HG02759 (cell line): ENCODE measurements around the gene ARL4C.
"Not testable (repeated sequence)": the region's sequence is repeated elsewhere in the genome, so short reads cannot be mapped to it uniquely, and the experiment has no call there.

Experiments used
- ATAC-seq: cut with Tn5 transposase; IDR thresholded peaks from one replicate; pipeline ENCODE4 v1.9.1; 2021; ENCODE audit warnings: mild to moderate bottlenecking, moderate library complexity; ENCODE audit not compliant: unreplicated experiment

The ARL4C gene

DNA sequence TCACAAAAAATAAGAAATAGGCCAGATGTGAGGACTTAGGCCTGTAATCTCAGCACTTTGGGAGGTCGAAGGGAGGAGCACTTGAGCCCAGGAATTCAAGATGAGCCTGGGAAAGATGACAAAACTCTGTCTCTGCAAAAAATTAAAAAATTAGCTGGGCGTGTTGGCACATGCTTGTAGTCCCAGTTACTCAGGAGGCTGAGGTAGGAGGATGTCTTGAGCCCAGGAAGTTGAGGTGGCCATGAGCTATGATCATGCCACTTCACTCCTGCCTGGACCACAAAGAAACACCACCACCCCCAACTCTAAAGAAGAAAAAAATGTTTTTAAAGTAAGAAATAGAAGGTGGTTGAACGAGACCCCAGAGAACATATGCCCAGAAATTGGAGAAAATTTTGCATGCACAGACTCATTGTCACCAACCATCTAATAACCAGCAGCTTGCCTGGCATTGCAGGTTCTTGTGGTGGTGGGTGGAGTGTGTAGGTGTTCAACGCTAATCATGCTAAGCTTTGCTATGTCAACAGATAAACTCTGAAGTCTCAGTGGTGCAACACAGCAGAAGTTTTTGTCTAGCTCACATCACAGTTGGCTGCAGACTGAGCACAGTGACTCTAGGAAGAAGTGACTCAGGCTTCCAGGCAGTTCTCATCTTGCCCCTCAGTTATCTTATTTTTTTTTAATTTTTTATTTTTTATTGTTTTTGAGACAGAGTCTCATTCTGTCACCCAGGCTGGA, 18.6 kb downstream of the ARL4C start:
- no peak for ATAC-seq

DNA sequence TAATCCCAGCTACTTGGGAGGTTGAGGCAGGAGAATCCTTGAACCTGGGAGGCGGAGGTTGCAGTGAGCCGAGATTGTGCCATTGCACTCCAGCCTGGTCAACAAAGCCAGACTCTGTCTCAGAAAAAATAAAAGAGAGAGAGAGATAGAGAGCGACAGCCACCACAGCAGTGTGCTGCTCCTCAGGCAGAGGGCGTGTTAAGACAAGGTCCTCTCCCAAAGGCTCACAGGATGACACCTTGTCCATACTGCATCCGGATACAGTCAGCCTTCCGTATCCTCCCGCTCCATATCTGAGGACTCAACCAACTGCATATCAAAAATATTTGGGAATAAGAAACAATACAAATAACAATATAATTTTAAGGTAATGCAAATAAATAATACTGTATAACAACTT, 20.1 kb downstream of the ARL4C start:
- no peak for ATAC-seq

DNA sequence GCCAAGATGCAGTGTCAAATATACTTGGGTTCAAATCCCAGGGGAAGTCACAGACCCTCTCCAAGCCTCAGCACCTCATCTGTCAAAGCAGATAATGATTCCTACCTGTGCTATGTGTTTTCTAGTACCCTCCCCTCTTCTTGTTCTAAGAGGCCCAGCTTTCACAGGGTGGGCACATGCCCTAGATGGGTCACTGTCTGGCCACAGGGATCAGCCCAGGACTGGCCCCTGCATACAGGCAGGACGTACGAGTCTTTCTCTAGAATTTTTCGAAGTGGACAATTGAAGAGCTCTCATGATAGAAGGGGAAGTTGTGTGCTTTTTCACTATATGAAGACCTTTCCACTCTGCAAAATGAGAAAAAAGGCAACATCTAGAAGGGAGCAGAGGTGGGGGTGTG, 22.2 kb downstream of the ARL4C start:
- ATAC-seq = no peak

DNA sequence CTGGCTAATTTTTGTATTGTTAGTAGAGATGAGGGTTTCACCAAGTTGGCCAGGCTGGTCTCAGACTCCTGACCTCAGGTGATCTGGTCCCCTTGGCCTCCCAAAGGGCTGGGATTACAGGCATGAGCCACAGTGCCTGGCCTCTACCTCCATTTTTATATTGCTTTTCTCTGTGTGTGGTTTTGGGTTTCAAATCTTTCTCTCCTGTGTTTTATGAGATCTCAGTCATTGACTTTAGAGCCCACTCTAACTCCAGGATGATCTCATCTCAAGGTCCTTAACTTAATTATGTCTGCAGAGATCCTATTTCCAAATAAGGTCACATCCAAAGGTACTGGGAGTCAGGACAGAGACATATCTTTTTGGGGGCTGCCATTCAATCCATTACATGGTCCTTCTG, 24.7 kb downstream of the ARL4C start:
- ATAC-seq = no peak

DNA sequence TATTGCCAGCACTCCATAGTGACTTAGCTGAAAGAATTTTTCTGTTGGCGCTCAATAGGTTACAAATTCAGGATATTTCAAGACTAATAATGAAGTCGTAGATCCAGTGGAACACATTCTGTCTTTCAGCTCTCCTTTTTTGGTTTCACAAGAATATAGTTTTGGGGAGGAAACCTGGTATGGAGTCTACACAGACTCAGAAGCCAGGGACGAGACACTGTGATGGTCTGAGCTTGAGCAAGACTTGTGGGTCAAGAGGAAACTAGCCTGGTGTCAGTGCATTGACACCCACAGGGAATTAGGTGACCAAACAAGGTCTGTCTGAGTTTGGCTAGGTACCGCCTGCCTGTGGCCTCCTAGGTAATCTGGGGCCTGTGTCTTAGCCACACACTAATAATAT, 26.9 kb downstream of the ARL4C start:
- ATAC-seq = peak; percentile 67

DNA sequence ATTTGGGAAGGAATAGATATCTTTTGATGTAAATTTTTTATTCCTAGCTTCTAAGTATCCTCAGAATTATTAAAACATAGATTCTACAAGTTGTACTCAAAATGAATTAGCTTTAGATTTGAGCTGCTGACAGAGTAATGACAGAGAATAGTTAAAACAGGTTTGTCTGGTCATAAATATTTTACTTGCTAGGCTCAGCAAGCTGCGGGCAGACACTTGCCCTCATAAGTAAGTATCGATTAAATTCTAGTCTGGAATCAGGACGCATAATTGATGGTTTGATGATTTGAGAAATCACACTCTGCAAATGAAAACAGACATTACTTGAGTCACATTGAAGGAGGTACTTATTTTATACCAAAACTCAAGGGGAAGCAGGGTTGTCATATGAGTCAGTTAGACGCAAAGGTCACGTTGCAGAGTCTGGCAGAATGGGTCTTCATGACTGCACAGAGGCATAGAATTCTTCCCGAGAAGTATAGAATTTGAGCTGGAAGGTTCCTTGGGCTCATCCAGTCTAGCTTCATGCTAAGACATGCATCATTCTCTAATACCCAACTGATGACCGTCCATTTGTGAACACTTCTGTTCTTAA, 27.5 kb downstream of the ARL4C start:
- peak; percentile 37 for ATAC-seq

DNA sequence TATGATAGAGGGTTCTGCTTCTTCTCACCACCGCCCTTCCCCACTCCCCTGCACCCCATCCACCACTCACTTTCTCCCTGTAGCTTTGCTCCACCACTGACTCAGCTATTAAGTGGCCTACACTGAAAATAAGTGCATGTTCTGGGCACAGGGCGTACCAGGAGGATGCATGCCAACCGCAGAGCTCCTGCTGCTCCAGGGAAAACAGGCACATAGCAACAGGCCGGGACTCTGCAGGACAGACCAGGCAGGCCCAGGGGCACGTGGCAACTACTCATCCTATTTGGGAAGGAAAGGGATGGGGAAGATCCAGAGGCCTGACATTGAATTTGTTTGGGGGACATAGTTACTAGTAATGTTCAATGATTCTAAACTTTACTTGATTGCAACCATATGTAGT, 28.4 kb downstream of the ARL4C start:
- ATAC-seq = no peak

DNA sequence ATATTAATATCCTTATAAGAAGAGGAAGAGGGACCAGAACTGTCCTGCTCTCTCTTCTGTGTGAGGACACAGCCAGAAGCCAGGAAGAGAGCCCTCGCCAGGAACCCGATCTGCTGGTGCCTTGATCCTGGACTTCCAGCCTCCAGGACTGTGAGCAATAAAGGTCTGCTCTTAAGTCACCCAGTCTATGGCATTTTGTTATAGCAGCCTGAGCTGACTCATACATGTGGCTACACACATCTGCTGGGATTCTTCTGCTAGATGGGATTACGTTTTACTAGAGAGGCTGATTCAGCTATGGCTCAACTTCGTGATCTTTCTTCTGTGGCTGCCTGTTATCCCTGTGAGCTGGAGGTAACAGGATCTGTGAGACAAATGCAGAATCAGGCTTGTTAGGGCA, 29.6 kb downstream of the ARL4C start:
- ATAC-seq = no peak

DNA sequence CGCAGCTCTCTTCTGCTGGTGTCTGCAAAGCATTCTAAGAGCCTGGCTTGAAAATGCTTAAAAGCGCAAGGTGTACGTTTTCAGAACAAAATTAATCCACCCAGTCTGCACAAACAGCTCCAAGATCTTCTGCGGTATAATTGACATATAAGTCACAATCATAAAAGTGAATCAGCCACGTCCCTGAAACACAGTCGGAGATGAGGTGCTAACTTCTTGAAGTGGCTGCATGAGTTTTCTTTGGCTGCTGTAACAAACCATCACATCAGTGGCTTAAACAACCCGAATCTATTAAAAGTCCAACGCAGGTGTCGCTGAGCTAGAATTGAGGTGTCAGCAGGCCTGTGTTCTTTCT, 32.6 kb downstream of the ARL4C start:
- ATAC-seq = no peak

DNA sequence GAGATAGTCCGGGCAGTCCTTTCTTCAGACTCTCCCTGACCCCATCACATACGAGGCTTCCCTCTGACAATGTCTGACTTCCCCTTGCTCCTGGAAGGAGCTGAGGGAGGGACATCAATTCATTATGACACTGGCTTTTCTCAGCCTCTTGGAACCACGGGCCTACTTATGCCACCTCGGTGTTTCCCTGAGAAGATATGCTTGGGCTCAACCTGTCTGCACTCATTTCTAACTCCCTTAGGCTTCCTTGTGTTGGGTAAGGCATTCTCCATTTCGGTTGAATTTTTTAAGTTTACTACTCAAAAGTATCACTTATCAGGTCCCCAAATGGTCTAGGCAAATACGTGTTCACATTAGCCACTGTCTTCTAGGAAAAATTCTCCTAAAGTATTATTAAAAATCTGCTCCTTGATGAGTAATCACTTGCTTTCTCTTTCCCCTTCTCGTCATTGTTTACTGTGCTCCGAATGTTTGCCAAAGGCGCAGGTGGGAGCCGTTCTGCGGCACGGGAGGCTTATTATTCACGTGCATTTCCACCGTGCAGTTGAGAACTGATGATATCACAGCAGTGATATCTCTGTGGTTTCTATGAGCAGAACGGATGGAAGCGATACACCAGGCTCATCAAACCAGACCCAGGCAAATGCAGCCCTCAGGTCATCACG, 33.1 kb downstream of the ARL4C start:
- no peak for ATAC-seq

DNA sequence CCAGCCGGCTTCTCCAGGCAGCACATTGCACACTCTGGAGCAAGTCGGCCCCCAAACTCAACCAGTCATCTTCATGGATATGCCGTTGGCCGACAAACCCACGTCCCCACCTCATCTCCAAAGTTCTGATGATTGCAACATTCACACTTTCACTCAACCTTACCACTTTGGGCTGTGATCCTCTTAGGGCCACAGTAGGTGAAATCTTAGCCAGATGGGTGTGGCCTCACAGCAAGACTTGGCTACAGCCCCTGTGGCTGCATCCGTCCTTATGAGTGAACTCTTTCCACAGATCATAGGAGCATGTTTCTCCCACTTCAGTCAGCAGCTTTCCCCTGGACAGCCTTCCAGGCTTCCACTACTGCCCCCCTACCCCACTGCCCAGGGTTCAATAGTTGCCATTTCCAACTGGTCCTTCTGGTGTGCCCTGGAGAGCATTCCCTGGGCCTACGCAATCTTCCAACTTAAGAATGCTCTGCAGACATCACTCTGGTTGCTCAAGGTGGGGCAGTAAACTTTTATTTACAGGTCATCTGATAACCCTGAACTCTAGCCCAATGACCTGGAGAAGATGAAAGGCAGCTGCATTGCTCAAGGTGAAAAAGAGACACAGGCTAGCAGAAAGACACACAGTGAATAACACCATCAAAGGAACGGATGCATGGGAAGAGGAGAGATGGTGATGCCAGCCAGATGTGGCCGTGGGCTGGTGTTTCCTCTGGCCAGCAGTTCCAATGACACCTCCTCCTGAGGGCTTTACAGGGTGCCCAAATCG, 34.5 kb downstream of the ARL4C start:
- ATAC-seq = no peak

DNA sequence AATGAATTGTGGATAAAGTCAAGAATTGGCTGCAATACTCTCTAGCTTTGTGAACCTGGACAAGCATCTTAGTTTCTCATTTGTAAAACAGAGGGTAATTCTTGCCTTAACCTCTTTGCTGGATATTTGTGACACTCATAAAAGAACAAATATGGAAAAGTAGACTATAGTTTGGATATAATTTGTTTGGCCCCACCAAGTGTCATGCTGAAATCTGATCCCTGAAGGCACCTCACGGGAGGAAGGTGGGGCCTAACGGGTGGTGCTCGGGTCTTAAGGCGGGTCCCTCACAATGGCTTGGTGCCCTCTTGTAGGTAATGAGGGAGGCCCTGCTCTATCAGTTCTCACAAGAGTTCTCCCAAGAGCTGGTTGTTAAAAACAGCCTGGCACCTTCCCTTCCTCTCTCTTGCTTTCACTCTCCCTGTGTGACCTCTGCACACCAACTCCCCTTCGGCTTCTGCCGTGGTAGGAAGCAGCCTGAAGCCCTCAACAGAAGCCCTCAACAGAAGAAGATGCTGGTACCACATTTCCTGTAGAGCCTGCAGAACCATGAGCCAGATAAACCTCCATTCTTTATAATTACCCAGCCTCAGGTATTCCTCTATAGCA, 37.4 kb downstream of the ARL4C start:
- no peak for ATAC-seq

DNA sequence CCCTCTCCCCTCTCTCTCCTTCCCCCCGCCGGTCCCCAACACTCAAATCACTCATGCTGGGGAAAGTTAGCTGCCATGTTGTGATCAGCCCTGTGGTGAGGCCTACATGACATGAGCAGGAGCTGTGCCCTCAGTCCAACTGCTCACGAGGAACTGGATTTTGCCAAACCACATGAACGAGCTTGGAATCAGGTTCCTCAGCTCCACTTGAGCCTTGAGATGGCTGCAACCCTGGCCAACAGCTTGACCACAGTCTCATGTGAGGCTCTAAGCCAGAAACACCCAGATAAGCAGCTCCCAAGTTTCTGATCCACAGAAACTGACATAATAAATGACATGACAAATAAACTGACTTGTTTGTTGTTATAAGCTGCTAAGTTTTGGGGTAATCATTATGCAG, 38.4 kb downstream of the ARL4C start:
- ATAC-seq = no peak

DNA sequence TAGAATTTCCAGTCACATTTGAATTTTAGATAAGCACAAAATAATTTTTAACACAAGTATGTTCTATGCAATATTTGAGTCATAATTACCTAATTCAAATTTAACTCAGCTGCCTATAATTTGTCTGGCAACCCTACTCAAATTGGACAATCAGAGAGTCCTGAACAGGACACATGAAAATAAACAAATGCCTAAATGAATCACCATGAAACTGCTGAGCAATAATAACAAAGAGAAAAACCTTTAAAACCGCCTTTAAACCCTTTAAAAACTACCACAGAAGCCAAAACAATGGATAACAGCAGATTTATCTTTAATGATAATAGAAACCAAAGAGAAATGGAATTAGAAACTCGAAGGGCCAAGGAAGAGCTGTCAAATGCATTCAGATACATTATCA, 39.5 kb downstream of the ARL4C start:
- ATAC-seq = no peak

DNA sequence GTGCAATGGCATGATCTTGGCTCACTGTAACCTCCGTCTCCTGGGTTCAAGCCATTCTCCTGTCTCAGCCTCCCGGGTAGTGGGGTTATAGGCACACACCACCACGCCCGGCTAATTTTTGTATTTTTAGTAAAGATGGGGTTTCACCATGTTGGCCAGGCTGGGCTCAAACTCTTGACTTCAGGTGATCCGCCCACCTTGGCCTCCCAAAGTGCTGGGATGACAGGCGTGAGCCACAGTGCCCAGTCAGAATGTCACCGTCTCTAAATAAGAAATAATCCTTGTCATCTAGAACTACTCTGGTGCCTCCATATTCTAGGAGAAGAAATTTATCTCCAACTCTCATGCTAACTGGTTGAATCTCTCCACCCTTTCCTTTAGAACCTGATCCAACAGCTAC, 41.6 kb downstream of the ARL4C start:
- not testable (repeated sequence) for ATAC-seq

DNA sequence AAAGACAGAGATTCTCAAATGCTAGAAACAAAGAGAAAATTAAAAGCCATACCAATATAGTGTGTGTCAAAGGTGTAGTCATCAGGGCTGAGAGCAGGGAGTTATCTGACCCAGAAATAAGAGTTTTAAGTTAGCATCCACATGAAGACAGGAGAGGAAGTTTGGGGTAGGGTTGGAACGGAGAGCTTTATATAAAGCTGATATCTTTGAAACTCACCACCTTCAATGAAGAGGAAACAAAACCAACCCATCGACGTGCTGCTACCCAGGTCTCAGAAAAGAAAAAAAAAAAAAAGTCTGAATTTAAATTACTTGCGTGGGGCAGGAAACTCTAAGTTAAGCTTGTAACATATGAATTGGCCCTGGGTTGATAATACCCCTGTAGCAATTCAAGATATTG, 42.4 kb downstream of the ARL4C start:
- no peak for ATAC-seq

DNA sequence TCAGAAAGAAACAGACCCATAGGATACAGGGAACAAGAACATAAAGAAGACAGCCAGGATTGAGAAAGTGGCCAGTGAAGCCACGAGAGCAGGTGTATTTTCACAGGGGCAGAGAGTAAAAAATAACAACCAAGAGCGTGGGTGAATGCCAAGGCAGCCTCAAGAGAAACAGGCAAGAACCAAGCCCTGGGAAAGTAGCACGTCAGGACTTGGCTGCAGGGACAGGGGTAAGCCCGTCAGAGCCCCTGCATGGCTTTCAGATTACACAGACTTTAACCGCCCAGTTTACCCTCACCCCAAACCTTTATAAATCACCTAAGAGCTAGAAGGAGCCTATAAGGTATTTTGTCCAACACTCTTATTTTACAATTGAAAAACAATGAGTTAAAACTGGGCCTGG, 43.7 kb downstream of the ARL4C start:
- no peak for ATAC-seq

DNA sequence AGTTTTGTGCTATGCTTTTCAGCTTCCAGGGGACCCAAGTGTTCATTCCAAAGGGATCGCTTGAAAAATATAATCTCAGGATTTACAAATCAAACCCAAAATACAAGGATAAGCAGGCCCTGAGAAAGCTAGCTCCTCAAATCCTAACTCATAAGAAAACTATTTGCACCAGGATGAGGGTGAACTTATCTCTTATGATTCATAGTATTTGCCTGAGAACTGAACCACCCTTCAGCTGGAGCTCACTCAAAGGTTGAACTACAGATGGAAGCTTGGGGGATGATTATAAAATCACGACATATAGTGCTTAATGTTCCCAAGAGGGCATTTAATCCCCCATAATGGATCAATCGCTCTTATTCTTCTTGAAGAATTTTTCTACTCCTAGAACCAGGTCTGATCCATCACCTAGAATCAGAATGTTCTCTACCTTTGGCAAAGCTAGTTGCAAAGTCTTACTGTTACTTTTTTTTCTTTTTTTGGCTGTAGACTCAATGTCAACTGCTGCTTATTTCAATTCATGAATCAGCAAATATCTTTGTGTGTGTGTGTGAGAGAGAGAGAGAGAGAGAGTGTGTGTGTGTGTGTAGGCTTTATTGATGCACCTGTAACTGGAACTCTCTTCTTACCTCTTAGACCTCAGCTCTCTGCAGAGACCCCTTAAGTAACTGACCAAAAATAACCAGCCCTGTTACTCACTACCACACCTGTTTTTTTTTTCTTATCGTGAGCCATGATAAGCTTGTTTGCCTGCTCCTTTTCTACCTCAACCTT, 44.8 kb downstream of the ARL4C start:
- ATAC-seq = no peak

DNA sequence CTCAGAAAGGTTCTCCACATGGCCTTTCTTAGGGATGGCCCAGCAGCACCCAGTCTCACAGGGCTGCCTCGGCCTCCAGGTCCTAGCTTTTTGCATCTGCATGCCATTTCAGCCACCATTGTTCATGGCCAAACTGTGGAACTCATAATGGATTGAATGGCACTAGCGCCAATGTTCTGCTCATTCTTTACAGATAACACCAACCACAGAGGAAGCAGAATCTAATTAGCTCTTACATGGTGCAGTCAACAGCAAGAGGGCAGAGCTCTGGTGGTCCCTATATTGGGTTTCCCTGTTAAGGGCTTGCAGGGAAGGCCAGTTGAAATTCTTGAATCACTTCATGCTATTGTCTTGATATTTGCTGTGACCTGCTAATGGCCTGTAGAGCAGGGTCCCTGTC, 45.6 kb downstream of the ARL4C start:
- no peak for ATAC-seq

DNA sequence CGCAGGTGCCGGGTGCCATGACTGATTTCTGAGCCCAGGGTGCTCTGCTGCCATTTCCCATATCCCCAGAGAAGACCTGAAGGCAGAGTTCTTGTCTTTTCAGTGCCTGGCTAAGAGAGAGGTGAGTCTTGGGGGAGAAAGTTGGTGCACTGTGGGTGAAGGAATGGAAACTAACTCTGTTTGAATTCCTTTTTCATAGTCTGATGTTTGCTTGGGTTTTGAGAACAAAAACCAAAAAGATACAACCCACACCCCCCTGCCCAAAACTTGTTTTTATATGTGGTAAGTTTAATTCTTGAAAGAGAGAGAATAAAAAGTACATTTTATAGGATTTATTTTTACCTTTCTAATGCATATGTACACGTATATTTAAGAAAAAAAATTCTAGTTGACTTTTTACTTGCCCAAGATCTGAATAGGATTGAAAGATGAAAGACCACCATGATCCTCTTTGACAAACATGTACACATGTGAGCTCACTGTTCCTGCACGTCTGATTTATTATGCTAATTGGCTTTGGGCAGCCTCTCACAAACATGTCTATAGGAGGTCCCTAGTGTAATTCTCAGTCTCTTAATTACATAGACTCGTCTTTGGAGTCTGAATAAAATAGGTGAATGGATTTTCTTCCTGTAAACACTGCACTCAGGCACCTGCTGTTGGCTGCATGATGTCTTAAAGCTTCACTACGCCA, 46.3 kb downstream of the ARL4C start:
- no peak for ATAC-seq
